Measurements from ENCODE around the gene RNF213.
"Not testable (repeated sequence)": the region's sequence is repeated elsewhere in the genome, so short reads cannot be mapped to it uniquely, and the experiment has no call there.

RNF213 gene

DNA sequence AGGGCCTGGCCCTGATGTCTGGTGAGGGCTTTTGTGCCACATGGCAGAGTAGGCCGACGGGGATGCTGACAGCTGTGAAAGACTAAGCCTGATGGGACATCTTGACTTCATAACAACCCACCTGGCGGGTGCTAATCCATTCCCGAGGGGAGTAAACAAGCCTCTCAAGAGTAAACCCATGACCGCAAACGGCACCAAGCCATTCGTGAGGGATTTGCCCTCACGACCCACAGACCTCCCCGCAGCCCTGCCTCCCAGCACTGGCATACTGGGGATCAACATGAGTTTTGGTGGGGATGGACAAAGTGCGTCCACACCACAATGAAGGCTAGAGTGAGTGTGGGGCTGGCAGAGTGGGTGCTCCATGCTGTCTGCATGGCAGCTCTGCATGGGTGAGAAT, 11.7 kb downstream of the RNF213 start:
- no peak for DNase-seq

DNA sequence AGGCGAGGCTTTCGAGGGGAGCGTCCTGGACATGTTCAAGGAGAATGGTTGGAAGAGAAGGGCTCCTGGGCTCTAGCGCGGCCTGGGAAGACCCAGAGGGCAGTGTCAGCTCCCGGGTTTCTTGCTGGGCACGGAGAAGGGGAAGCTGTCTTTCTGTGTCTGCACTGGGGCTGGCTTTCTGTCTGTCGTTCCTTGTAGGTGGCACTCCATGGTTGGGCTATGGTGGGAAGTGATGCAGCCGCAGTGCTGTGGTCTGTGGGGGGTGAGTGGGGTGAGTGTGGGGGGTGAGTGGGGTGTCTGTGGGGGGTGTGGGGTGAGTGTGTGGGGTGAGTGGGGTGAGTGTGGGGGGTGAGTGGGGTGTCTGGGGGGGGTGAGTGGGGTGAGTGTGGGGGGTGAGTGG, 13.7 kb downstream of the RNF213 start:
- DNase-seq = no peak

DNA sequence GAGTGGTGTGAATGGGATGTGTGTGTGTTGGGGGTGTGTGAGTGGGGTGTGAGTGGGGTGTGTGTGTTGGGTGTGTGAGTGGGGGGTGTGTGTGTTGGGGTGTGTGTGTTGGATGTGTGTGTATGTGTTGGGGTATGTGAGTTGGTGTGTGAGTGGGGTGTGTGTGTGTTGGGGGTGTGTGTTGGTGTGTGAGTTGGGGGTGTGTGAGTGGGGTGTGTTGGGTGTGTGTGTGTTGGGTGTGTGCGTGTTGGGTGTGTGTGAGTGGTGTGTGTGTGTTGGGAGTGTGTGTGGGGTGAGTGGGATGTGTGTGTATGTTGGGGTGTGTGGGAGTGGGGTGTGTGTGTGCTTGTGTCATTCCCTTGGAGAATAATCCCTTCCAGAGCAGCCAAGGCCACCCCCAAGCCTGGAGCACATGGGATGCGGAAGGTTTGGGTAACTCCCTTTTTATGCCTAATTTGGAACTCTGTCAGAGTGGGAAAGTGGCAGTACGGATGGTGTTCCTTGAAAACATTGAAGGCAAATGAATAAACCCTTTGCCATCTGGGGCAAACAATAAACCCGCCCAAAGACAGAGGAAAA, 14.3 kb downstream of the RNF213 start:
- DNase-seq = no peak

DNA sequence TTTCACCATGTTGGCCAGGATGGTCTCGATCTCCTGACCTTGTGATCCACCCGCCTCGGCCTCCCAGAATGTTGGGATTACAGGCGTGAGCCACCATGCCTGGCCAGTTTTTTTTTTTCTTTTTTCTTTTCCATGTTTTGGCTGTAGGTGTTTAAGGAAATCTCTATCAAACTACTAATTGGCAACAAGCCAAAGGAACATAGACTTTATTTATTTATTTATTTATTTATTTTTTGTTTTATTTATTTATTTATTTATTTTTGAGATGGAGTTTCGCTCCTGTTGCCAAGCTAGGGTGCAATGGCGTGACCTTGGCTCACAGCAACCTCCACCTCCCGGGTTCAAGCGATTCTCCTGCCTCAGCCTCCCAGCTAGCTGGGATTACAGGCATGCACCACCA, 15.2 kb downstream of the RNF213 start:
- not testable (repeated sequence) for DNase-seq

DNA sequence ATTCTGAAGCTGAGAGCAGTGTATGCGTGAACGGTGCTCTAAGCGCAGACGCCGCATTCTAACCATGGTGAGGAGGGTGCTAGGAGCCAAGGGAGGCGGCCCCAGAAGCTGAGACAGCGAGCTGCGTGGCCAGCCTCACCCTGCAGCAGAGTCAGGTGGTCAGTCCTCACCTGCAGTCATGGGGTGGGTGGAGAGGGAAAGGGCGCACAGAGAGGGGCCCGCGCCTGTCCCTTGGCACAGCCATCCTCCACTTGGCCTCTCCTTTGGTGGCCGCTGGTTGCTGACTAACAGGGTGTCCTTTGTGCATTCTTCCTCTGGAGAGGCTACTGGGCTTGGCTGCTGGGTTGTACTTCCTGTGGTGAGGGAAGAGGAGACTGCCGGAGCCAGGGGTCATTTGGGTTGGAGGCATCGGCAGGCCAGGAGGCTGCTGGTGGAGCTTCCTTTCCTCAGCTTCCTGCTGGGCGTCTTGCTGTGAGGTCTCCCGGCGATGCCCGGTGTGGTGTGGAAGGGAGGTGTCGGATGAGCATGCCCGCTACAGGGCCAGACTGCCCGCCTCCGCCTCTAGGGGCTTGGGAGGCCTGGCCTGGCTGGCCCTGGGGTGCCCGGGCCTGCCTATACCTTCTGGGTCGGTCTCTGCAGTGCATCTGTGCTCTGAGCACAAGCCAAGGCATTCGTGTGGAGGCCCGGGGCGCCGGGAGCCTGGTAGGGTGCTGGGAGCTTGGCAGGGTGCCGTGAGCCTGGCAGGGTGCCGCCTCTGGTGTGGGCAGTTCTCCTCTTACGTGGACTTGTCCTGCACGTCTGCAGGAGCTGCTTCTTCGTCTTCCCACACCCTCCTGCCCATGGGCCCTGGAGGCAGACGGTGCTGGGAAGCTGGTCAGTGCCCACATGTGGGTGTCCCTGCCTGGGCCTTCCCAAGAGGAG, 17.4 kb downstream of the RNF213 start:
- DNase-seq = no peak

DNA sequence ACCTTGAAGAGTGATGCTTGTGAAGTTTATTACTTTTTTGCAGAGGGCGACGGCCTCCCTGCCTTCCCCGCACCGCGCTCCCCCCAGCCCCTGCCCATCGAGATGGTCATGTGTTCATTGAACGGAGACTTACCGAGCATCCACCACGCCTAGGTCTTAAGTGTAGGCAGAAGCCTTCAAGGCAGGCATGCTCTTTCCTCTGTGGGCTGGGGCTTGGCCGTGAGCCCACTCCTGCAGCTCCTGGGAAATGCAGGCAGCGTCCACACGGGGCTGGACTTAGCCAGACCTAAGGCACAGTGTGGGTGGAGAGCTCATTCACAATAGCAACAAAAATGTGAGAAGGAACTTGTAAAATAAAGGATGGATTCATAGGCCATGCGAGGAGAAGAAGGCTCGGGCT, 19.2 kb downstream of the RNF213 start:
- DNase-seq = no peak

DNA sequence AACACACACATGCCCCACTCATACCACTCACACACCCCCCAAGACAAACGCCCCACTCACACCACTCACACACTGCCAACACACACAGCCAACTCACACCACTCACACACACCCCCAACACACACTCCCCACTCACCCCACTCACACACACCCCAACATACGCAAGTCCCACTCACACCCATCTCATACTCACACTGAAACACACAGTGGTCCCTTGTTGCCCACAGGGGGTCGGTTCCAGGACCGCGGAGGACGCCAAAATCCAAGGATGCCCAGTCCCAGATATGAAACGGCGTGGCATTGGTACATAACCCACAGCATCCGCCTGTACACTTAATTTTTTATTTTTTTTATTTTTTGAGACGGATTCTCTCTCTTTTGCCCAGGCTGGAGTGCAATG, 20.9 kb downstream of the RNF213 start:
- DNase-seq = no peak

DNA sequence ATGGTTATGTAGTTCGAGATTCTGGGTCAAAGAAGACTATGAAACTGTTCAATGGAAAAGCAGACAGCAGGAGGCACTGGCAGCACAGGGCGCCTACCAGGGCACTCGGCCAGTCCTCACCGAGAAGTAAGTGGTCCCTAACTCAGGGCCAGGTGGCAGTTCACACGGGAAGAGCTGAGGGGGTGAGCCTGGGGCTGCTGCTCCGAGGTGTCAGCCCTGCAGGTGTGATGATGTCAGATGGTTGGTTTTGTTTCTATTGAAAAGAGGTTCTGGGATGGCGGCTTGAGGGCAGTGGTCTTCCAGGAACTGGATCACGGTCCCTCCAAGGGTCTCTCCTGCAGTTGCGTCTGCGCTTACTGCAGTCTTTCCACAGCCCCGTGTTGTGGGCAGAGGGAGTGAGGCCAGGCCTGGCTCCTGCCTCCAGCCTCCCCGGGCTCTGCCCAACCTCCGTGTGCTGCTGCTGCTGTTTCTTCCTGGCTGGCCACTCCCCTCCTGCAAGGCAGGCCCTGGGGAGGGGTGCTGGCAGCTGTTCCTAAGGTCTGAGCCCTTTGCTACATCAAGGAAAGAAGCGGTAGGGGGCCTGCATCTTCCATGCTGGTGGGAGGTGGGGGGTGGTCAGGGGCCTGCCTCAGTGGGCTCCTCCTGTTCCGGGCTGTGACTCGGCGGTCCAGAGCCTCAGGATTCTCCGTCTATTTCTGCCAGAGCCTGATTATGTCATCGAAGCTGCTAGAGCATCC, 22.6 kb downstream of the RNF213 start:
- DNase-seq = no peak

DNA sequence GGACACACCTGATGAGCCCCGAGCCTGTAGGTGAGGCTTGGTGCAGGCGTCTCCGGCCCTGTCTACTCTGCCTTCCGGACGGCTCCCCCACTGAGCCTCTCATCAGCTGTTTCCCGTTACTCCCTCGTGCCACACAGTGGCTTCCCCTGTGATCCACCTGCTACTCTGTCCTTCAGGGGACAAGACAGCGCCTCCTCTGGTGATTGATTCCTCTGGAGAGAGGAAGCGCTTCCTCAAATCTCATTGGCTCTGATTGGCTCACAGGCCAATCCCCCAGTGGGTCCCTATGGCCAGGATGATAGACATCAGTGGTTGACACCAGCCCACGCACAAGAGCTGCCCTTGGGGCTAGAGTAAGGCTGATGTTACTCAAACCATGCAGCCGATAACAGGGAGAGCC, 24.0 kb downstream of the RNF213 start:
- DNase-seq = no peak

DNA sequence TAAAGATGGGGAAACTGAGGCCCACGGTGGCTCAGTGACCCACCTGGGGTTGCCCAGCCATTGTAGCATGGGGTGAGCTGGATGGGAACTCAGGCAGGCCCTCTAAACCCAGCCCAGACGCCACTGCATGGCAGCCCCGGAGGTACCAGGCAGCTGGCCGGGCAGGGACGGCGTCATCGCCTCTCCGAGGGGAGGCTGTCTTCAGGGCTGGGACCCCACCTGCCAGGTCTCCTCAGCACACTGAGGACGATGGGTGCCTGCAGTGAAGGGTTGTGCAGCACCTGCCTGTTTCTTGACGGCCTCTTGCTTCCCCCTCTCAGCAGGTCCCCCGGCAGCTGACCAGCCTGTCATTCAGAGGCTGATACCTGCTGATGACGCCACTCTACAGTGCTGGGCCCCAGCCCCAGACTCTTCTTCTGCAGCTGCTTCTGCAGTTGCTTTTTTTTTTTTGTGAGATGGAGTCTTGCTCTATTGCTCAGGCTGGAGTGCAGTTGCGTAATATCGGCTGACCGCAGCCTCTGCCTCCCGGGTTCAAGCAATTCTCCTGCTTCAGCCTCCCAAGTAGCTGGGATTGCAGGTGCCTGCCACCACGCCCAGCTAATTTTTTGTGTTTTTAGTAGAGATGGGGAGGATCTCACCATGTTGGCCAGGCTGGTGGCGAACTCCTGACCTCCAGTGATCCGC, 24.7 kb downstream of the RNF213 start:
- DNase-seq = no peak

DNA sequence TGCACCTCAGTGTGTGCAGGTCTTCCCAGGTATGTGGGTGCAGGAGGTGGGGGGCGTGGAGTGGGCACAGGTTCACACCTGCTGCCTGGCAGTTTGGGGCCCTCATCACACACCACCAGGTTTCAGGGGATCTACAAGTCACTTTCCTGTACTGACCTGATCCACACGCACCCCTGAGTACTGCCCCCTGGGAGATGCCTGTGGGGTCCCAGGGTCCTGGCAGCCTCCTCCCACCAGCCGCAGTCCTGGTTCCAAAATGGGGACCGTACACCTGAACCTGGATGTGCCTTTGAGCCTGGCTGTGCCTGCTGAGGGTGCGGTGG, 25.9 kb downstream of the RNF213 start:
- DNase-seq = no peak

DNA sequence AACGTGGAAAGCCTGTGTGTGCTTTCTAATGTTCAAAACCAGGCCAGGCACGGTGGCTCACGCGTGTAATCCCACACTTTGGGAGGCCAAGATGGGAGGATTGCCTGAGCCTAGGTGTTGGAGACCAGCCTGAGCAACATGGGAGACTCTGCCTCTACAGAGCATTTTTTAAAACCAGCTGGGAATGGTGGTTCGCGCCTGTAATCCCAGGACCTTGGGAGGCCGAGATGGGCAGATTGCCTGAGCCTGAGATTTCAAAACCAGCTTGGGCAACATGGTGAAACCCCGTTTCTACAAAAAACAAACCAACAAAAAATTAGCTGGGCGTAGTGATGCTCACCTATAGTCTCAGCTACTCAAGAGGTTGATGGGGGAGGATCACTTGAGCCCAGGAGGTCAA, 26.4 kb downstream of the RNF213 start:
- DNase-seq = no peak

DNA sequence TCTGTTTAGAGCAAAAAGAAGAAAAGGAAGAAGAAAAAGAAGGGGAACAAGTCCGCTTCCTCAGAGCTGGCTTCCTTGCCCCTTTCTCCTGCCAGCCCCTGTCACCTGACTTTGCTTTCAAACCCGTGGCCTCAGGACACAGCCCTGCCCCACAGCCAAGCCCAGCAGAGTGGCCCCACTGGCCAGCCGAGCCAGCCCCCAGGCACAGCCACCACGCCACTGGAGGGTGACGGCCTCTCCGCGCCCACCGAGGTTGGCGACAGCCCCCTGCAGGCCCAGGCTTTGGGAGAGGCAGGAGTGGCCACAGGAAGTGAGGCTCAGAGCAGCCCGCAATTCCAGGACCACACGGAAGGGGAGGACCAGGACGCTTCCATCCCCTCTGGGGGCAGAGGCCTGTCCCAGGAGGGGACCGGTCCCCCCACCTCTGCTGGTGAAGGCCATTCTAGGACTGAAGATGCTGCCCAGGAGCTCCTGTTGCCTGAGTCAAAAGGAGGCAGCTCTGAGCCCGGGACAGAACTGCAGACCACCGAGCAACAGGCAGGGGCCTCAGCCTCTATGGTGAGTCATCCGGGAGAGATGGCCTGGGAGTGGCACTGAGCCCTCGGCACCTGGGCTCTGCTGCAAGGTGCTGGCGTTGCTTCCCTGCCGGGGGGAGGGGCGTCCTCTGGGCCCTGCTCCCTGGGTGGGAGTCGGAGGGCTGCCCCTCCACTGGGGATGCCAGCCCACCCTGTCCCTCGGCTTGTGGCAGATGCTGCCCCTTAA, 27.3 kb downstream of the RNF213 start:
- DNase-seq = no peak

DNA sequence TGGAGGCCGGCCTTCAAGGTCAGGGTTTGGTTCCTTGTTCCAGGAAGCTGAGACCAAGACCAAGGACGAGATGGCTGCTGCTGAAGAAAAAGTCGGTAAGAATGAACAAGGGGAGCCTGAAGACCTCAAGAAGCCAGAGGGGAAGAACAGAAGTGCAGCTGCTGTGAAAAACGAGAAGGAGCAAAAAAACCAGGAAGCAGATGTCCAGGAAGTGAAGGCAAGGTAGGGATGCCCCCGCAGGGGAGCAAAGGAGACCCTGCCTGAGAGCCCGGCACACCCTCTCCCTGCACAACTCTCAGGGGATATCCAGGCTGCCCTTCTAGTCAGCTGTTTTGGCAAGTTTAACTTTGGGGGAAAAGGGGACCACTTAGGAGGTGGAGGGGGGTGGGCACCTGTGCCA, 29.0 kb downstream of the RNF213 start:
- no peak for DNase-seq

DNA sequence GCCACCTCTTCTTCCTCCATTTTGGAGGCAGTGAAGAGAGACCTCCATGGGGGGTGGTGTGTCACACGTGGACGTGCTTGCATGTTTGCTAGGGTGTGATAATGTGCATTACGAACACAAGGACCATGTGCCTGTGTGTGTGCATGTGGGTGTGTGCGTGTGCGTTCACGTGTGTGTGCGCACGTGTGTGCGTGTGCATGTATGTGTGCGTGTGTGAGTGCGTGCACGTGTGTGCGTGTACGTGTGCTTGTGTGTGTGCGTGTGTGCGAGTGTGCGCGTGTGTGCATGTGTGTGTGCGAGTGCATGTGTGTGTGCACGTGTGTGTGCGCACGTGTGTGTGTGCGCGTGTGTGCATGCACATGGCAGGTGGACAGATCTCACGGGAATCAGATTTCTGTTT, 29.5 kb downstream of the RNF213 start:
- no peak for DNase-seq

DNA sequence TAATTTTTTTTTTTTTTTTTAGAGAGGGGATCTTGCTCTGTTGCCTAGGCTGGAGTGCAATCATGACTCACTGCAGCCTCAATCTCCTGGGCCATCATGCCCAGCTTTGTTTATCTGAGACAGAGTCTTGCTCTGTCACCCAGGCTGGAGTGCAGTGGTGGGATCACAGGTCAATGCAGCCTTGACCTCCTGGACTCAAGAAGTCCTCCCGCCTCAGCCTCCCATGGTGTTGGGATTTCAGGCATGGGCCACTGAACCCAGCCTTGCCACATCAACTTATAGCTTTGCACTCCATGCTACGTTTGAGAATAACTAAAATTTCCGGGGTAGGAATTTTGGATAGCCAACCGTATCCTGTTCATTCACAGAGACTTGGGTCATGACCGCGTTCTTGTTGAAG, 30.6 kb downstream of the RNF213 start:
- no peak for DNase-seq

DNA sequence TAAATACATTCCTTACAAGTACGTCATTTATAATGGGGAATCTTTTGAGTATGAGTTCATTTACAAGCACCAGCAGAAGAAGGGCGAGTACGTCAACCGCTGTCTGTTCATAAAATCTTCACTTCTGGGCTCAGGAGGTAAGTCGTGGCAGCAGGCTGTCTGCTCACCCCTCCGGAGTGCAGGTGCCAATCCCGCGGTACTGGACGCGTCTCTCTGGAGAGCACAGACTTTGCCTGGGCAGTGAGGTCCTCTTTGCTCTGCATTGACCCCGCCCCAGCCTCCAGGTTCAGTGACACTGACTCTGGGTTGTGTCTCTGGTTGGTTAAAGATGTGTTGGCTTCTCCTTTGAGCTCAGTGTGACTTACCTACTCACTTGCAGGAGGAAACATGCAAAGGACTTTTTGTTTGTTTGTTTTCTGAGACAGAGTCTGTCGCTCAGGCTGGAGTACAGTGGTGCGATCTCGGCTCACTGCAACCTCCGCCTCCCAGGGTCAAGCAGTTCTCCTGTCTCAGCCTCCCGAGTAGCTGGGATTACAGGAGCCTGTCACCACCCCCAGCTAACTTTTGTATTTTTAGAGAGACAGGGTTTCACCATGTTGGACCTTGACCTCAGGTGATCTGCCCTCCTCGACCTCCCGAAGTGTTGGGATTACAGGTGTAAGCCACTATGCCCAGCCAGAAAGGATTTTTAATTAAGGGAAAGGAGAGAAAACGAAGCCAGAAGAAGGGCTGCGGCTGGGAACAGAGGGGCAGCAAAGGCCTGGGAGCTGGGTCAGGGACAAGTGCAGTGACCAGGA, 31.2 kb downstream of the RNF213 start:
- DNase-seq = no peak

DNA sequence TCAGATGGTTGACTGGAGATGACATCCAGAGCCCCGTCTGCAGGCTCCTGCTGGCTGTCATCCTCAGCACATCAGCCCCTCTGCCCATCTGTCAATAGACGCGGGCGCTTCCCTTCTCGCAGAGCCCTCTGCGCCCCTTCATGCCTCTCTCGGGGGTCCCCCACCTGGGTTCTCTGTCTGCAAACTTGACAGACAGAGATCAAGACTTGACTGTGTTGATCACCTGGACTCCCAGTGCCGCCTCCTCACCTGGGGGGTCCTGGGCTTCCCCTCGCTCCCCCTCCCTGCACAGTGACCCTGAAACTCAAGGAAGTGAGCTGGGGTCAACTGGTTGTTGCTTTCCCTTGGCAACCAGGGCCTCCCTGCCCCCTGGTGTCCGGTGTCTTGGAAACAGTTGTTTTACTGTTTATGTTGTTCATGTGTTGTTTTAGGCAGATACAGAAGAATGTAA, 31.9 kb downstream of the RNF213 start:
- DNase-seq = no peak

DNA sequence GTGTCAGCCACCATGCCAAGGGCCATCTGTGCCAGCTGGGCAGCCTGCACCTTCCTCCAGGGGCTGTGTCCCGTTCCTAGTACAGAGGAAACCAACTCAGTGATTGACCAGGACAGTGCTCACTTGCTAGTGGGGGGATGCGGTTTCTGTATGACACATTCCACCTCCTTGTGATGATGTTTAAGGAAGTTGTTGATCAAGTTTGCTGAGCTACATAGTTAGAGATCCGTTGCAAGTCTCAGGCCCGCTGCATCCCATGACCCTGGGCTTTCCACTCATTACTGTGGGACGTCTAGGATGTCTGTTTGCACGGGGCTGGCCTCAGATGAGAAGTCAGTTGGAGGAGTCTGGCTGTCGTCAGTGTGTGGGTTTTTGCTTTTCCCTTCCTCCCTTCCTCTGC, 33.6 kb downstream of the RNF213 start:
- DNase-seq = no peak

DNA sequence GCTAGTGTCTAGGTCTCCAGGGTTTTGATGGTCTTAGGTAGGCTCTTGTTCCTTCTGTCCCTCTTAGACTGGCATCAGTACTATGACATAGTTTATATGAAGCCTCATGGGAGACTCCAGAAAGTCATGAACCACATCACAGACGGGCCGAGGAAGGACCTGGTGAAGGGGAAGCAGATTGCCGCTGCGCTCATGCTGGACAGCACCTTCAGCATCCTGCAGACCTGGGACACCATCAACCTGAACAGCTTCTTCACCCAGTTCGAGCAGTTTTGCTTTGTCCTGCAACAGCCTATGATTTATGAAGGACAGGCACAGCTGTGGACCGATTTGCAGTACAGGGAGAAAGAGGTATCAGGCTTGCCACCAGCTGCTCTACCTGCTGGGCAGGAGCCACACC, 34.0 kb downstream of the RNF213 start:
- no peak for DNase-seq

DNA sequence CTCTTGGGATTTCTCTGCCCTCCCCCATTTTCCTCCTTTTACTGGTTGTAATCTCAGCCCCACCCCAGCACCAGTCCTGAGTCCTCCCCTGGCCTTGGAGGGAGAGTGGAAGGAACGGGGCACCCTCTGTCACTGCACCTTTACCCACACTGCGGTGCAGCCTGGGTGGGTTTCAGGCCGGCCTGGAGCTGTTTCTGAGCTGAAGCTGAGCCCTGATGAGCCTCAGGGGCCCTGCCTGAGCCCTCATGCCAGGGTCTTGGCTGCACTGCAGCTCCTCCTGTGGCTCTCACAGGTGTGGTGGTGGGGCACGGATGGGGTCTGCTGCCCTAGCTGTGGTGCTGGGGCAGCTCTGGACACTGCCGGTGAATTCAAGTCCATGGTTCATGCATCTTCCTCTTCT, 34.5 kb downstream of the RNF213 start:
- no peak for DNase-seq

DNA sequence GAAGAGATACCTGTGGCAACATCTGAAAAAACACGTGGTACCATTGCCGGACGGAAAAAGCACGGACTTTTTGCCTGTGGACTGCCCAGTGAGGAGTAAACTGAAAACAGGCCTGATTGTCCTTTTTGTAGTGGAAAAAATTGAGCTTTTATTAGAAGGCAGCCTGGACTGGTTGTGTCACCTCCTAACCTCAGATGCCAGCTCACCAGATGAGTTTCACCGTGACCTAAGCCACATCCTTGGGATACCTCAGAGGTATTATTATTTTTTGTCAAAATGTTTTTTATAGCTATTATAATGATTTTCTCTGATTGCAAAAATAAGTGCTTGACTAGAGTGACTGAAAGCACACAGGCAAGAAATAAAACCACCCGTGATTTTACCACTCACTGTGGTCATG, 34.9 kb downstream of the RNF213 start:
- no peak for DNase-seq

Measured in NCI-H1930 (cell line).